HepG2 (cell line): ENCODE results near the gene GPR15. TPM values are rescaled to one million over a fixed set of nuclear protein-coding genes. Genes with fewer than 3 reads are reported as not detected.

Experiments
- ARID2 ChIP-seq: sonication (generic); formaldehyde crosslinking; IDR thresholded peaks from 2 replicates; pipeline ENCODE4 v1.8.1; 2022; ENCODE audit warnings: mild to moderate bottlenecking, missing genetic modification reagents, borderline replicate concordance
- EZH2 ChIP-seq: conservative IDR thresholded peaks from 2 replicates; pipeline ENCODE4 v1.6.1; 2012; ENCODE audit warnings: mild to moderate bottlenecking, low read depth, low read length, moderate library complexity
- FOSL2 ChIP-seq: sonication (generic); formaldehyde crosslinking; IDR thresholded peaks from 2 replicates; pipeline ENCODE4 v1.4.0; 2020; ENCODE audit warnings: missing genetic modification reagents
- KLF11 ChIP-seq: IDR thresholded peaks from 2 replicates; pipeline ENCODE4 v1.6.1; 2016; ENCODE audit warnings: missing compliant biosample characterization
- KLF13 ChIP-seq: sonication (generic); formaldehyde crosslinking; IDR thresholded peaks from 2 replicates; pipeline ENCODE4 v1.4.0; 2020; ENCODE audit warnings: mild to moderate bottlenecking, missing genetic modification reagents
- MAZ ChIP-seq, 2 experiments: sonication (generic) in 1 of 2; formaldehyde crosslinking in 1 of 2; IDR thresholded peaks; 2 replicates each; pipeline versions ENCODE4 v1.5.0 to v1.6.1; 2012 to 2020; ENCODE audit warnings: low read depth in 2 of 2, mild to moderate bottlenecking in 2 of 2, borderline replicate concordance in 1 of 2, improper control_type of control experiment in 1 of 2, low read length in 1 of 2, missing genetic modification reagents in 1 of 2, moderate library complexity in 1 of 2
- MIER2 ChIP-seq: IDR thresholded peaks from 2 replicates; pipeline ENCODE4 v1.6.1; 2016; ENCODE audit warnings: missing biosample characterization, missing genetic modification reagents
- MXD3 ChIP-seq: IDR thresholded peaks from 2 replicates; pipeline ENCODE4 v1.6.1; 2016; ENCODE audit warnings: mild to moderate bottlenecking, missing biosample characterization, missing genetic modification reagents
- NFE2L2 ChIP-seq: fragments of 150-350 bp; IDR thresholded peaks from 2 replicates; pipeline ENCODE4 v1.6.1; 2014; ENCODE audit warnings: low read length
- NR0B2 ChIP-seq: sonication (generic); formaldehyde crosslinking; IDR thresholded peaks from 2 replicates; pipeline ENCODE4 v1.4.0; 2020; ENCODE audit warnings: mild to moderate bottlenecking, missing genetic modification reagents
- PCBP2 ChIP-seq: fragments of 200-400 bp; formaldehyde crosslinking; optimal IDR thresholded peaks from 2 replicates; pipeline ENCODE3; 2018; ENCODE audit warnings: low read length, low read depth; ENCODE audit not compliant: poor library complexity, severe bottlenecking
- TEAD2 ChIP-seq: sonication (generic); formaldehyde crosslinking; IDR thresholded peaks from 2 replicates; pipeline ENCODE4 v1.9.0; 2021; ENCODE audit warnings: missing genetic modification reagents
- WIZ ChIP-seq: sonication (generic); formaldehyde crosslinking; IDR thresholded peaks from 2 replicates; pipeline ENCODE4 v1.5.1; 2020; ENCODE audit warnings: mild to moderate bottlenecking, missing genetic modification reagents
- ZBTB21 ChIP-seq: sonication (generic); formaldehyde crosslinking; IDR thresholded peaks from 2 replicates; pipeline ENCODE4 v1.4.0; 2020; ENCODE audit warnings: missing genetic modification reagents
- ZBTB8A ChIP-seq: sonication (generic); formaldehyde crosslinking; IDR thresholded peaks from 2 replicates; pipeline ENCODE4 v1.4.0; 2020; ENCODE audit warnings: mild to moderate bottlenecking, low read depth, missing genetic modification reagents, borderline replicate concordance
- ZFP62 ChIP-seq: sonication (generic); formaldehyde crosslinking; IDR thresholded peaks from 2 replicates; pipeline ENCODE4 v1.4.0; 2020; ENCODE audit warnings: missing genetic modification reagents
- ZNF10 ChIP-seq: sonication (generic); formaldehyde crosslinking; IDR thresholded peaks from 2 replicates; pipeline ENCODE4 v1.4.0; 2020; ENCODE audit warnings: mild to moderate bottlenecking, low read depth, missing genetic modification reagents, borderline replicate concordance
- ZNF318 ChIP-seq: sonication (generic); formaldehyde crosslinking; IDR thresholded peaks from 2 replicates; pipeline ENCODE4 v1.4.0; 2020; ENCODE audit warnings: mild to moderate bottlenecking, missing genetic modification reagents
- ZNF33B ChIP-seq: sonication (generic); formaldehyde crosslinking; IDR thresholded peaks from 2 replicates; pipeline ENCODE4 v1.5.1; 2020; ENCODE audit warnings: mild to moderate bottlenecking, missing genetic modification reagents
- ZNF713 ChIP-seq: sonication (generic); formaldehyde crosslinking; IDR thresholded peaks from 2 replicates; pipeline ENCODE4 v1.4.0; 2020; ENCODE audit warnings: mild to moderate bottlenecking, missing genetic modification reagents
- ZNF782 ChIP-seq: sonication (generic); formaldehyde crosslinking; IDR thresholded peaks from 2 replicates; pipeline ENCODE4 v1.4.0; 2020; ENCODE audit warnings: missing genetic modification reagents, mild to moderate bottlenecking, borderline replicate concordance
- ZNF883 ChIP-seq: sonication (generic); formaldehyde crosslinking; IDR thresholded peaks from 2 replicates; pipeline ENCODE4 v1.5.1; 2020; ENCODE audit warnings: mild to moderate bottlenecking, missing genetic modification reagents; ENCODE audit errors: not compliant biosample characterization
- polyA plus RNA-seq, 8 experiments: library from polyadenylated mRNA; depleted of rRNA in 3 of 8; stranded (reverse) in 7 of 8; unstranded in 1 of 8; fragments of >200 nt; fragmentation: Illumina TruSeq in 4 of 8; extraction: Trizol in 4 of 8; gene quantifications; 2 replicates each; pipeline versions ENCODE4 v1.2.1 to v1.2.3, GENCODE V29; 2011 to 2016; ENCODE audit warnings: low read depth in 4 of 8, missing spikeins in 1 of 8, mixed read lengths in 1 of 8; ENCODE audit not compliant: insufficient read depth in 1 of 8
- total RNA-seq, 5 experiments: library from RNA; depleted of rRNA; stranded (reverse); fragments of >200 nt; fragmentation: Illumina TruSeq; extraction: Trizol; gene quantifications; 2 replicates each; pipeline ENCODE4 v1.2.3, GENCODE V29; 2016; ENCODE audit warnings: low read depth in 1 of 5

GPR15 gene
- total and polyA plus RNA-seq, 2 of the 13 experiments (the other 11 are each of a cell fraction or from before 2014, with no cell fraction given), result not detected

- TF ChIP-seq ZNF318 (CRISPR knock-in tag) (no peak), ZNF883 (CRISPR knock-in tag) (no peak), ARID2 (CRISPR knock-in tag) (no peak), ZNF33B (CRISPR knock-in tag) (no peak; the same call in 1 of the 2 replicates), KLF11 (no peak), ZBTB8A (no peak; the same call in 1 of the 2 replicates), ZFP62 (no peak), NR0B2 (CRISPR knock-in tag) (no peak), ZNF10 (CRISPR knock-in tag) (no peak), FOSL2 (CRISPR knock-in tag) (no peak), MAZ (IDR thresholded peaks at IDR 0.05; ENCODE audit: borderline replicate concordance, low read depth, low read length) (peak; percentile 92; the same call in 1 of the 2 replicates), MAZ (CRISPR knock-in tag; IDR thresholded peaks at IDR 0.05; ENCODE audit: low read depth) (no peak; the same call in 1 of the 2 replicates), WIZ (CRISPR knock-in tag) (no peak), PCBP2 (no peak), KLF13 (CRISPR knock-in tag) (no peak), ZNF713 (no peak), MIER2 (CRISPR knock-in tag) (no peak), EZH2 (no peak), ZNF782 (no peak), ZBTB21 (no peak), TEAD2 (no peak), NFE2L2 (no peak), MXD3 (CRISPR knock-in tag) (peak; percentile 62)
Measured at GRCh38 chr3:98522544-98523281, 9.1 kb upstream of the GPR15 start, which contains the start of gene CLDND1 (continued).
